ENCODE data around the gene TEKT4. TPM values are rescaled to one million over a fixed set of nuclear protein-coding genes. Genes with fewer than 3 reads are reported as not detected.
A peak's percentile ranks its signal among the peaks of the same experiment; 100 is the strongest.

Gene TEKT4
- polyA plus RNA-seq, 2 of the 4 experiments (the other 2 are of a cell fraction) = not detected

- DNase-seq (ENCODE audit: low read depth in 1 of 2, low spot score in 1 of 2) = no peak
- Histone ChIP-seq H3K4me2 (no peak overlapping the region), H3K4me1 (no peaks in the 10 kb centered on the region; the same call in 2 of the 3 replicates), H3K9me3 (no peaks in the 10 kb centered on the region), H3K4me3 (no peak overlapping the region), H3K27ac (no peak overlapping the region)
- TF ChIP-seq FOSB (CRISPR knock-in tag; IDR thresholded peaks at IDR 0.05) (no peak), FOXS1 (CRISPR knock-in tag; IDR thresholded peaks at IDR 0.05) (no peak), HOXB13 (CRISPR knock-in tag; IDR thresholded peaks at IDR 0.05; ENCODE audit: low read depth) (no peak), RAD21 (conservative IDR thresholded peaks at IDR 0.05 in 1 of 2, IDR thresholded peaks at IDR 0.05 in 1 of 2) (no peak), RARB (CRISPR knock-in tag; IDR thresholded peaks at IDR 0.05) (no peak), RNF2 (IDR thresholded peaks at IDR 0.05; ENCODE audit: borderline replicate concordance, low read depth) (no peak), KDM1A (IDR thresholded peaks at IDR 0.05; ENCODE audit: low read depth) (no peak), ZFP36 (IDR thresholded peaks at IDR 0.05; ENCODE audit: borderline replicate concordance, partially characterized antibody) (no peak), SREBF2 (IDR thresholded peaks at IDR 0.05) (no peak)
- FAIRE-seq = no peak
- ATAC-seq = peak in 1 of 2 experiments; percentile 7; a peak in 3 of 6 replicates
- ChIA-PET CTCF (interaction anchor here (0.6 to 3.7 kb wide), 6 partner anchors 9 to 603 kb away, joined by 3 to 29 read pairs (median 3); no protein-coding TSS in a partner anchor), POLR2A (no interaction called here)
- 41% methylated on average over 11 of the region's 28 CpGs for WGBS (ENCODE audit: missing lambda C conversion rate)
Observed at GRCh38 chr2:94873362-94874276, 2.4 kb downstream of the TEKT4 start.

DNA sequence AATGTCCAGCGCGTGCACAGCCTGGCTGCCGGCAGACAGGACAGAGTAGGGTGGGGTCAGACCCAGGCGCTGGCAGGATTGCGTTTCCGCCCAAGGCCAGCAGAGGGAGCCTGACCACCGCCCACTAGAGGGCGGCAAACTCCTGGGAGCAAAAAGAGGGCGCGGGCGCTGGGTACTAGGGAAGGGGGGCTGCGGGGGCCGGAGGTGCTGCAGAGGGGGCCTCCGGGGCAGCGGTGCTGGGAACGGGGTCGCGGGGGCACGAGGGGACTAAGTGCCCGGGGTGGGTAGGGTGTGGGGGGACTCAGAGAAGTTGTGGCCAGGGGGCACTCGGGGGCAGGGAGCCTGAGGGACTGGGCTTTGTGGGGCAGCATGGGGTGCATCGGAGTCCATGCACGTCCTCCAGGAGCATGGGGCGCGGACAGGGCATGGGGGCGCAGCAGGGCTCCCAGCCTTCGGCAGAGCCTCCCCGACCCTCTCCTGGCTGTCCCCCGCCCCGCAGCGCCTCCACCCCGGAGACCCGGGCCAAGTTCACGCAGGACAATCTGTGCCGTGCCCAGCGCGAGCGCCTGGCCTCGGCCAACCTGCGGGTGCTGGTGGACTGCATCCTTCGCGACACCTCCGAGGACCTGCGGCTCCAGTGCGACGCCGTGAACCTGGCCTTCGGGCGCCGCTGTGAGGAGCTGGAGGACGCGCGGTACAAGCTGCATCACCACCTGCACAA, 3.2 kb downstream of the TEKT4 start:
- Histone ChIP-seq H3K27ac (no peak overlapping the region), H3K4me3 (no peak overlapping the region), H3K4me2 (peak overlapping the region; percentile 34; the same call in 1 of the 3 replicates), H3K9me3 (no peaks in the 10 kb centered on the region), H3K4me1 (no peaks in the 10 kb centered on the region; the same call in 2 of the 3 replicates)
- peak; percentile 58 to 69 for DNase-seq (ENCODE audit: low read depth in 1 of 2, low spot score in 1 of 2)
- no peak for FAIRE-seq
- ChIA-PET CTCF (interaction anchor here (0.7 to 3.7 kb wide), 7 partner anchors 10 to 603 kb away, joined by 3 to 29 read pairs (median 4); no protein-coding TSS in a partner anchor), POLR2A (no interaction called here)
- WGBS (ENCODE audit: missing lambda C conversion rate) = 81% methylated on average over 20 of the region's 53 CpGs
- TF ChIP-seq JUNB (IDR thresholded peaks at IDR 0.05) (no peak), RCOR1 (IDR thresholded peaks at IDR 0.05; ENCODE audit: low read depth, low read length) (no peak), KDM5A (IDR thresholded peaks at IDR 0.05) (no peak), SMC3 (IDR thresholded peaks at IDR 0.05) (peak; percentile 51; the same call in 2 of the 3 replicates), MAX (IDR thresholded peaks at IDR 0.05) (0 out of 2 replicates have a peak, but pooled peaks have one; percentile 30), GATA3 (IDR thresholded peaks at IDR 0.05; ENCODE audit: borderline replicate concordance) (no peak), PBX3 (IDR thresholded peaks at IDR 0.05) (no peak), CHD4 (IDR thresholded peaks at IDR 0.05; ENCODE audit: borderline replicate concordance) (no peak), HEYL (CRISPR knock-in tag; IDR thresholded peaks at IDR 0.05) (no peak), FOXS1 (CRISPR knock-in tag; IDR thresholded peaks at IDR 0.05) (no peak), ZFP36 (IDR thresholded peaks at IDR 0.05; ENCODE audit: borderline replicate concordance, partially characterized antibody) (no peak), POLR2AphosphoS2 (conservative IDR thresholded peaks at IDR 0.05; ENCODE audit: low read length) (no peak), EP300 (IDR thresholded peaks at IDR 0.05) (no peak), ESRRA (IDR thresholded peaks at IDR 0.05; ENCODE audit: borderline replicate concordance, low read length) (no peak), RAD21 (conservative IDR thresholded peaks at IDR 0.05 in 1 of 2, IDR thresholded peaks at IDR 0.05 in 1 of 2) (peak; percentile 58 to 65; a peak in 4 of 5 replicates), TP53 (CRISPR knock-in tag; IDR thresholded peaks at IDR 0.05) (no peak), MAZ (IDR thresholded peaks at IDR 0.05; ENCODE audit: borderline replicate concordance, low read depth, low read length) (no peak), ZNF302 (CRISPR knock-in tag; IDR thresholded peaks at IDR 0.05) (no peak), RNF2 (IDR thresholded peaks at IDR 0.05; ENCODE audit: borderline replicate concordance, low read depth) (no peak), POLR2A (IDR thresholded peaks at IDR 0.05; ENCODE audit: low read length) (no peak), NFE2L2 (conservative IDR thresholded peaks at IDR 0.05; ENCODE audit: low read length) (no peak), CTCF (IDR thresholded peaks at IDR 0.05) (peak; percentile 93)
- peak; percentile 54 to 92; a peak in 3 of 6 replicates for ATAC-seq
